Stimulated activated naive CD8-positive, alpha-beta T cell treated with anti-CD3 and anti-CD28 coated beads, Interleukin-15, amount 100 ng/mL, for 72 hours (primary cell): ENCODE results near the gene DHRS12.
A peak's percentile ranks its signal among the peaks of the same experiment; 100 is the strongest.

Experiments
- ATAC-seq: fragments of 150-1000 bp; cut with Tn5 transposase; 2 replicates; pipeline ENCODE4 v1.10.0; 2021; ENCODE audit warnings: mild to moderate bottlenecking, moderate library complexity
- DNase-seq, 2 donors: peaks; one replicate each; pipeline ENCODE4 v3.0.0; 2021 to 2022
- H3K27ac Mint-ChIP-seq, 2 donors: one replicate each; pipeline ENCODE4 v1.8.0; 2022; ENCODE audit warnings: mild to moderate bottlenecking in 2 of 2, mixed read lengths in 2 of 2, moderate library complexity in 2 of 2
- H3K27me3 Mint-ChIP-seq: one replicate; pipeline ENCODE4 v1.8.0; 2022; ENCODE audit warnings: mixed read lengths
- H3K4me1 Mint-ChIP-seq: one replicate; pipeline ENCODE4 v1.8.0; 2022; ENCODE audit warnings: mild to moderate bottlenecking, mixed read lengths
- H3K4me3 Mint-ChIP-seq, 2 donors: one replicate each; pipeline ENCODE4 v1.8.0; 2022; ENCODE audit warnings: mild to moderate bottlenecking in 2 of 2, mixed read lengths in 2 of 2, moderate library complexity in 1 of 2
- H3K9me3 Mint-ChIP-seq, 2 donors: one replicate each; pipeline ENCODE4 v1.8.0; 2022; ENCODE audit warnings: mixed read lengths in 2 of 2

DHRS12 gene

DNA sequence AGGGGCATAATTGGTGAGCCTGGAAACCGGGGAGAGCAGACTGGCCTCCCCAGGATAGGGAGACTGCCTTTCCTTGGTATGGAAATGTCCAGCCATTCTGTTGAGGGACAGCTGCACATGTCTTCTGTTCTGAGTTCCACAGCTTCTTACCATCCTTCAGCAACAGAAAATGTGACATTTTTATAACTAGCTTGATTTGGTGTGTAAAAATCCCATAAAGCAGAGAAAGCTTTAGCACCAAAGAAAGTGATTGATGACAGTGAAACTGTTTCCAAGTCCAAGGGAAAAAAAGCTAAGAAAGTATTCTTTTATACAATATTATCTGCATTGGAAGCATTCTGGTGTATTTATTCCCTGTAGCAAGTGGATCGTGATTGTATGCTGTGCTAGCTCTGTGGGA, 61.9 kb downstream of the DHRS12 start:
- ATAC-seq: no peak
- no peaks in the 10 kb centered on the region for H3K27me3 Mint-ChIP-seq
- peaks cover 0 to 4% of the 10 kb centered on the region in 2 donors for H3K9me3 Mint-ChIP-seq
- H3K27ac Mint-ChIP-seq: no peak overlapping the region
- no peak overlapping the region for H3K4me3 Mint-ChIP-seq
- no peak for DNase-seq
- H3K4me1 Mint-ChIP-seq: peaks cover 39% of the 10 kb centered on the region

DNA sequence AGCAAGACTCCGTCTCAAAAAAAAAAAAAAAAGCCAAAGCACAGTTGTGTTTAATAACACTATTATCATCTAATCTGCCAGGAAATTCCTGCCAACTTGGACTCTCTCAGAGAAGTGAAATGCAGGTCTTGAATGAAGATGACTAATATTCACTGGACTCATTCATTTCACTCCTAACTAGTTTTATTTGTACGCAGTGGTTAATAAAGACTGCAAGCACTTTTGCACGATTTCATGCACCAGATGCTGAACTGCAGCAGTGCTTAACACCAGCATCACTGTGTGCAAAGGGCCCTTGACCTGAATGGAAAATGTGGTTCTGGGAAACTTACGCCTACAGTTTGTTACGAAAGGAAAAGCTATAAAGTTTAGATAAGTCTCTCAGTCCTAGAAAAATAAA, 63.3 kb downstream of the DHRS12 start:
- Mint-ChIP-seq H3K9me3 (peaks cover 0 to 4% of the 10 kb centered on the region in 2 donors), H3K4me1 (peaks cover 42% of the 10 kb centered on the region), H3K27ac (peak overlapping the region in 1 of 2 donors; percentile 87), H3K4me3 (no peak overlapping the region), H3K27me3 (no peaks in the 10 kb centered on the region)
- no peak for DNase-seq
- ATAC-seq: no peak

DNA sequence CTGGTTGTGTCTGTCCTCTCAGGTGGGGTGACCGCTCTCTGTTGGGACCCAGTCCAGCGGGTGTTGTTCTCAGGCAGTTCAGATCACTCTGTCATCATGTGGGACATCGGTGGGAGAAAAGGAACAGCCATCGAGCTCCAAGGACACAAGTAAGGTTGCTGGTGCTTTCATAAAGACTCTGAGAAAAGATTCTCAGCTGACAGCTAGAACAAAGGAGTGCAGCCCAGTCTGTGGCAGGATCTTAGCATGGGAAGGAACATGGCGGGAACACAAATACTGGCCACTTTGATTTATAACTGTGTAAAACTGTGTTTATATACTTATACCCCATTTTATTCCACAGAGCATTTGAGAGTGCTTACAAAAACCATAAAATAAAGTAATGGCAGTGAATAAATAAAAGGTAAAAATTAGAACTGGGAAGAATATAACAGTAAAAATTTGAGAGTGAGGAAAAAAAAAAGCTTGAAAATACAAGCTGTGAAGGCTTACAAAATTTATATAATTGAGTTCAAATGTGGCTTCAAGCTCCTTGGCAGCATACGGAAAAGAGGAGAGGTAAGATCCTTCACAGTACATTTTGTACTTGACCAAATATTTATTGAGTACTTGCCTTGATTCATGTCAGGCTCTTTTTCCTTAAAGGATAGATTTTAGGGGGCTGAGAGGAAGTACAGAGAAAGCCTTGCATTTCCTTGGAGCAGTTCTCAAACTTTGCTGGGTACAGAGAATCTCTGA, 64.8 kb downstream of the DHRS12 start:
- H3K4me3 Mint-ChIP-seq: peak overlapping the region; percentile 14 to 29
- H3K4me1 Mint-ChIP-seq: peaks cover 49% of the 10 kb centered on the region
- H3K27me3 Mint-ChIP-seq: no peaks in the 10 kb centered on the region
- no peak for DNase-seq
- H3K9me3 Mint-ChIP-seq: no peaks in the 10 kb centered on the region
- peak overlapping the region; percentile 82 to 85 for H3K27ac Mint-ChIP-seq
- ATAC-seq: no peak

DNA sequence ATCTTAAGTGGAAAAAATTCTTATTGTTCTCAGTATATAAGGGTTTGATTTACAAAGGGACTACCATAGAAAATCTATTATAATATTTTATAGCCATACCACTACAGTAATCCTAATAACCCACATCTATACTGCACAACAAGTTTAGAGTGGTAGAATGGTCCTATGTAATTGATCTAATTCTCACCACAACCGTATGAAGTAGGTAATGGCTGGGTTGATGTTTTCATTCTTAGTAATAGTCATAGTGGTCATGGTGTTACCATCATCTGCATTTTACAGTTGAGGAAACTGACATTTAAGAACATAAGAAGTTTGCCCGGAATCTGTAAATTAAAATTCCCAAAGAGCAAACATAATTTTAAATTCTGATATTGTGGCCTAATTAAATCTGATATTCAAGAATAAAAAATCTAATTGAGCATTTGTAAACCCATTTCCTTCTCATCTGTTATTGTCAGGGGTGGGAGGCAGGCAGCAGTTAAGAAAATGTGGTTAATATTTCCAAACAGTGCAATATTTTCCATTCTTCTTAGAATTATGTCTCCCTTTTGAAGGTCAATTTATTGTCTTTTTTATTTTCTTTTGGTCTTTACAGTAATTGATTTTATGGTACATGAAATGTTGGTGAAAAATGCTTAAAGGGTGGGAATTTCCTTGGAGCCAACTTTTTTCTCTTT, 65.6 kb downstream of the DHRS12 start:
- Mint-ChIP-seq H3K4me1 (peaks cover 54% of the 10 kb centered on the region), H3K27me3 (no peaks in the 10 kb centered on the region), H3K4me3 (peak overlapping the region; percentile 14 to 29), H3K9me3 (no peaks in the 10 kb centered on the region), H3K27ac (peak overlapping the region; percentile 82 to 85)
- DNase-seq: no peak
- ATAC-seq: peak; percentile 100

DNA sequence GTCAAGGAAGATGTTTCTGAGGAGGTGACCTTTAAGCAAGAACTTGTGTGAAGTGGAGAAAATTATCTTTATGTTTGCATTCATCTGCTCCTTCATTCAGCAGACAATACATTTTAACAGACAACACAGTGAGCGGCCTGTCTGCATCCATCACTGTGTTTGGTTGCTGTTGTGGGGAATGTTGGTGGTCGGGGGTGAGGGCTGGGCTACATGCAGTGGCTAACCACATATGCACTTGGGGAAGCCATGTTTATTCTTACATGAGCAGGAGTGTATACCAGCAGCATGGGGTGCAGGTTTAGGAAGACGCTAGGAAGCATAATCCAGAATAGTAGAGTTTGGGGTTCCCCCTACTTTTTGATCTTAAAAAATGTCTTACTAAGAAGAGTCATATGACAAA, 66.4 kb downstream of the DHRS12 start:
- ATAC-seq (peak; percentile 47), DNase-seq (peak; percentile 21 to 29)
- peaks cover 57% of the 10 kb centered on the region for H3K4me1 Mint-ChIP-seq
- H3K27me3 Mint-ChIP-seq: no peaks in the 10 kb centered on the region
- H3K4me3 Mint-ChIP-seq: peak overlapping the region; percentile 56 to 63
- no peaks in the 10 kb centered on the region for H3K9me3 Mint-ChIP-seq
- peak overlapping the region; percentile 37 to 92 for H3K27ac Mint-ChIP-seq

DNA sequence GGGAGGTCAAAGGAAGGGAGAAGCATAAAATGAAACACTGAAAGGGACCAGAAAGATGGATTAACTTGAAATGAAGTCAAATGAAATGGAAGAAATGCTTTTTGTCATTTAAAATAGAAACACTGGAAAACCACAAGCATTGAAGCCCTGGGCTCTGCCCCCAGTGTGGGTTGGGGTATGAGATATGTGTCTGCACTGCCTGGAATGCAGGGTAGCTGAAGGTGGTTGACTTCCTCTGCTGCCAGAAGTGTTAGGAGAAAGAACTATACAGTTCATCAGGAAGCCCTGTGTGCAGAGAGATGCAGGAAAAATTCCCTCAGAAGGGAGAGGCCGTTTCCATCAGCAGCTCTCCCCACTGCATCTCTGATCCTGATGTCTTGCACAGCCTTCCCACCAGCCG, 69.2 kb downstream of the DHRS12 start:
- ATAC-seq: no peak
- Mint-ChIP-seq H3K27me3 (no peaks in the 10 kb centered on the region), H3K4me1 (peaks cover 42% of the 10 kb centered on the region), H3K27ac (no peak overlapping the region), H3K9me3 (no peaks in the 10 kb centered on the region), H3K4me3 (no peak overlapping the region)
- no peak for DNase-seq

DNA sequence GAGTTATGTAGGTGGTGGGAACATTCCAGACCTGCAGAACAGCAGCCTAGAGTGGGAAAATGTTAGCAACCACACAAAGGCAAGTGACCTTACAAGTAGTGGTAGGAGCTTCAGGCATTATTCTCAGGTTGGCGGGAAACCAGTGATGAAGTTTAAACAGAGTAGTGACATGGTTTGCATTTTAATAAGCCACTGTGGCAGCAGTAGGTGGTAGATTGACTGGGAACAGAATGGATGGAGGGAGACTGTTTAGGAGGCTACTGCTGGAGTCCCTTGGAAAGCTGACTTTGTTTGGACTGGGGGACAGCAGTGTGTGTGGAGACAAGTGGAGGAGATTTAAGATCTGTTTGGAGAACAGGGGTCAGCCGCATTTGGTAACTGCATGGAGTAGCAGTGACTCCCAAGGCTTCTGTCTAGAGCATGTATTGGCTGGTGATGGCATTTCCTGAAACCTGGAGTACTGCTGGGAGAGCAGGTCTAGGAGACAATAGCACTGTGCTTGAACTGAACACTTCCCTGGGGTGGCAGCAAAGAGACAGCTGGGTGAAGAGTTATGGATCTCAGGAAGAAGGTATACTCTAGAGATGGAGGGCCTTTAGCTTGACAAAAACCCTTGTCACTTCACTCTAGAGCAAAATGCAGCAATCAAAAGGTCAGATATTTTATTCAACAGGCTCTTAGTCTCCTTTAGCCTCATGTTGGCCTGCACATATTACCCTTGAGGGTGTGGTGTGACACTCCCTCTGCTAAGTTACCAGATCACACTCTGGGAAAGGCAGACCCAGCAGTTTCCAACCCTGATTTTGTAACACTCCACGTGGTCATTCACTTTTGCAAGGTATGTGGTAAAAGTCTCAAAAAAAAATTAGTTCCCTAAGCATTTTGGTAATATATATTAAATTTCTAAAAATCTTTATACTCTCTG, 70.3 kb downstream of the DHRS12 start:
- DNase-seq (no peak), ATAC-seq (no peak)

DNA sequence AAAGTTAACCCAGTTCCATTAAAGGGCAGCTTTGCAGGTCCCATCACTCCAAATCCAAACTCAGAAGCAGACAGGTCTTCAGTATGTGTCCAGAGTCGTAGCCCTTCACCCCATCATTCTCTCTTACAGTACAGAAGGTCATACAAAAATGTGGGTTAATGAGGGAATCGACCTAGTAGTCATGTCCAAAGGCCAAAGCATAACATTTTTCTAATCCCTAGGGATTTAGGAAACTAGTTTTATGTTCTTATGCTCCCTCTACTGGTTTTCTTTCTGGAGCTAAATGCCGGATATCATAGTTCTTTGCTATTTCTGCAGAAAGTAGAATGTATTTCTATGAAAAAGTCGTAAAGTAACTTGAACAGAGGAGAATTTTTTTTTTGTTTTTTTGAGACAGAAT, 72.2 kb downstream of the DHRS12 start:
- H3K27ac Mint-ChIP-seq: no peak overlapping the region
- ATAC-seq: no peak
- H3K27me3 Mint-ChIP-seq: no peaks in the 10 kb centered on the region
- H3K9me3 Mint-ChIP-seq: no peaks in the 10 kb centered on the region
- no peak overlapping the region for H3K4me3 Mint-ChIP-seq
- DNase-seq: no peak
- H3K4me1 Mint-ChIP-seq: peaks cover 15% of the 10 kb centered on the region

More for the DNA sequence above, 70.3 kb downstream of the DHRS12 start:
- H3K27me3 Mint-ChIP-seq: no peaks in the 10 kb centered on the region
- H3K9me3 Mint-ChIP-seq: no peaks in the 10 kb centered on the region
- H3K27ac Mint-ChIP-seq: no peak overlapping the region
- H3K4me3 Mint-ChIP-seq: no peak overlapping the region
- H3K4me1 Mint-ChIP-seq: peaks cover 31% of the 10 kb centered on the region

DNA sequence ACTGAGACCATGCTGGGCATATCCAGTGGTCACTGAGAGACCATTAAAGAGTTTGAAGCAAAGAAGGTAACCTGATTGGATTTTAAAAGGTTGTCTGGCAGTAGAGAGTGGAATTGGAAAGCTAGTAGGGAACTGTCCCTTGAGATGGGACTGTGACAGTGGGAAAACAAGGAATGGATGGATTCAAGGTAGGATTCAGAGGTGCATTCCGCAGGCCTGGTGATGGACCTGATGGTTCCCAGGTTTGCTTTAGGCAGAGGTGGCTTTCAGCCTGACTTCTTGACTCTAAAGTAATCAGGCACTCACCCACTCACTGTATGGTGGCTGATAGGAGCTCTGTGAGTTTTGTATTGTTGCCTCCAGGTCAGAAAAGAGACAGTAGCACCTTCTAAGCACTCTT, 73.0 kb downstream of the DHRS12 start:
- DNase-seq: no peak
- Mint-ChIP-seq H3K27me3 (no peaks in the 10 kb centered on the region), H3K27ac (no peak overlapping the region), H3K4me1 (peaks cover 15% of the 10 kb centered on the region), H3K4me3 (no peak overlapping the region), H3K9me3 (no peaks in the 10 kb centered on the region)
- no peak for ATAC-seq

DNA sequence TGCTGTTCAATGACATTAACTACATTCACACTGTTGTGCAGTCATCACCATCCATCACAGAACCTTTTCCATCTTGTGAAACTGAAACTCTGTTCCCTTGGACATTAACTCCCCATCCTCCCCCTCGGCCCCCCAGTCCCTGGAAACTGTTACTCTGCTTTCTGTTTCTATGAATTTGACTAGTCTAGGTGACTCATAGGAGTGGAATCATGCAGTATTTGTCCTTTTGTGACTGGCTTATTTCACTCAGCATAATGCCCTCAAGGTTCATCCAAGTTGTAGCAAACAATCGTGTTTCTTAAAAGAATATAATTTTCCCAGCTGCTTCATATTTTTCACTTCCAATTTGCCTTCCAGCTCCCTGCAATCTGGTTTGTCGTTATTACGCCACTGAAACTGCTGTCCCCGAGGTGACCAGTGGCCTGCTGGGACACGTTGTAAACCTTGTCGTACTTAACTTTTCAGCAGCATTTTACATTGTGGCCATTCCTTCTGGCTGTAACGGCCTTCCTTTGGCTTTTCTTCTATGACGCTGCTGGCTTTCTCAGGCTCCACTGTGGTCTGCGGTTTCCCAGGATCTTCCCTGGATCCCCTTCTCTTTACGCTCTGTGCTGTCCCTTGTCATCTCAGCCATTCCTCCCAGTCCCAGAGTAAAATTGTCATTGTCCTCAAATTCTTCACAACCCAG, 74.0 kb downstream of the DHRS12 start:
- H3K27me3 Mint-ChIP-seq: no peaks in the 10 kb centered on the region
- no peak overlapping the region for H3K4me3 Mint-ChIP-seq
- DNase-seq (peak; percentile 26 to 52), ATAC-seq (peak; percentile 93)
- no peak overlapping the region for H3K27ac Mint-ChIP-seq
- H3K9me3 Mint-ChIP-seq: no peaks in the 10 kb centered on the region
- H3K4me1 Mint-ChIP-seq: peaks cover 13% of the 10 kb centered on the region

DNA sequence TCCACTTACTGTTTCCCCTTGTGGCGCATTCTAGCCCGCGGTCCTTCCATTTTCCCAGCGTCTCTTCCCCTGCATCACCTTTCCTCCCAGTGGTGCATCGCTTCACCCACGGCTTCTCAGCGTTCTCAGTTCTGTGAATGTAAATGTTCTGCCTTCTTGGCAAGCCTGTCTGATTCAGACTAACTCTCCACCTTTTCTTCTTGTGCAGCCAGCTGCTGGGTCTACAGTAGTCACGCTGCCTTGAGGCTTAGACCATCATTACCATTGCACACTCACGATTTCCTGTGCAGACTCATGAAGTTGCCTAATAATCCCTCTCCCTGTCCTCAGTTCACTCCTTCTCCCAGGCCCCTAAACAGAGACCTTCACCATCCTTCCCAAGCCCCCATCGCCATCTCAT, 75.0 kb downstream of the DHRS12 start:
- Mint-ChIP-seq H3K4me3 (no peak overlapping the region), H3K27me3 (no peaks in the 10 kb centered on the region), H3K4me1 (peaks cover 8% of the 10 kb centered on the region), H3K9me3 (no peaks in the 10 kb centered on the region), H3K27ac (no peak overlapping the region)
- DNase-seq (no peak), ATAC-seq (no peak)

DNA sequence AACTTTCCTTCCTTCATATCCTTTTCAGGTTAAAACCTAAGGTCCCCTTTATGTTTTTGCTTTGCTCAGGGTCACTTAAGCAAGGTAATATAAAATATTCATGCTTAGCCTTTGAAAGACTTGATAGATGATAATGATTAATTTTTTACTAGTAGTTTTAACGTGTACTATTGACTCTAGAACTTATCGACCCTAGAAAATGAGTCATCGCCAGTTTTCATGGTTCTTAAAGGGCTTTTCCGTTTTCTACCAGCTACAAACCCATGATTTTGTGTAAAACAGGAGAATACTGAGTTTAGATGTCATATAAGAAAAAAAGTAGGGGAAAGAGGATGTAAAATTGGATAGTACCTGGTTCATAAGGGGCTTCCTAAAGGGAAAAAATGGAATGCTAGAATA, 75.7 kb downstream of the DHRS12 start:
- H3K27me3 Mint-ChIP-seq: no peaks in the 10 kb centered on the region
- peak overlapping the region in 1 of 2 donors; percentile 36 for H3K27ac Mint-ChIP-seq
- no peak overlapping the region for H3K4me3 Mint-ChIP-seq
- no peak for DNase-seq
- ATAC-seq: no peak
- H3K4me1 Mint-ChIP-seq: peaks cover 2% of the 10 kb centered on the region
- no peaks in the 10 kb centered on the region for H3K9me3 Mint-ChIP-seq

DNA sequence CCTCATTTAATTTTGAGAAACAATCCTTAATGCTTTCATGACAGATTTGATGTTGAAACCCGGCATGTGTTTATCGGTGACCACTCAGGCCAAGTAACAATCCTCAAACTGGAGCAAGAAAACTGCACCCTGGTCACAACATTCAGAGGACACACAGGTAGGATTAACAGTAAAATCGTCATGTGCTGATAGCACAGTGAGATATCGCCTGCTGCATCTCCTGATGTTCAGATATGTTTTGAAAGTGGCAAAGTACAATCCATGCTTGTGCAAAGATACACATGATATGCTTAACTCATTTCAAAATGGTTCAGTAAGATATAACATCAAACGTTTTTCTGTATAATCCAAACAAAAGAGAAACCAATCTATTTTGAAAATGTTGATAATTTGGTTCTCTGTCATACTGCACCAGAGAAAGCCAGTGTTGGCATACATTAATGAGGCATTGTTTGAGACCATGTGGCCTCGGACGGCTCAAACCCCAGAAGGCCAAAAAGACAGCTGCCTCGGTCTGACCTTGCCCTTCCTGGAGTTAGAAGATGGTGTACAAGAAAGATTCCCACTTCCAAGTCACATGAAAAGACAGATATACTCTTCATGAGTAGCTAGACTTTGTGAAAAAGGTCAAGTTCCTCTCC, 76.2 kb downstream of the DHRS12 start:
- no peaks in the 10 kb centered on the region for H3K4me1 Mint-ChIP-seq
- no peak overlapping the region for H3K27ac Mint-ChIP-seq
- no peak for ATAC-seq
- H3K27me3 Mint-ChIP-seq: no peaks in the 10 kb centered on the region
- H3K9me3 Mint-ChIP-seq: no peaks in the 10 kb centered on the region
- H3K4me3 Mint-ChIP-seq: no peak overlapping the region
- no peak for DNase-seq

DNA sequence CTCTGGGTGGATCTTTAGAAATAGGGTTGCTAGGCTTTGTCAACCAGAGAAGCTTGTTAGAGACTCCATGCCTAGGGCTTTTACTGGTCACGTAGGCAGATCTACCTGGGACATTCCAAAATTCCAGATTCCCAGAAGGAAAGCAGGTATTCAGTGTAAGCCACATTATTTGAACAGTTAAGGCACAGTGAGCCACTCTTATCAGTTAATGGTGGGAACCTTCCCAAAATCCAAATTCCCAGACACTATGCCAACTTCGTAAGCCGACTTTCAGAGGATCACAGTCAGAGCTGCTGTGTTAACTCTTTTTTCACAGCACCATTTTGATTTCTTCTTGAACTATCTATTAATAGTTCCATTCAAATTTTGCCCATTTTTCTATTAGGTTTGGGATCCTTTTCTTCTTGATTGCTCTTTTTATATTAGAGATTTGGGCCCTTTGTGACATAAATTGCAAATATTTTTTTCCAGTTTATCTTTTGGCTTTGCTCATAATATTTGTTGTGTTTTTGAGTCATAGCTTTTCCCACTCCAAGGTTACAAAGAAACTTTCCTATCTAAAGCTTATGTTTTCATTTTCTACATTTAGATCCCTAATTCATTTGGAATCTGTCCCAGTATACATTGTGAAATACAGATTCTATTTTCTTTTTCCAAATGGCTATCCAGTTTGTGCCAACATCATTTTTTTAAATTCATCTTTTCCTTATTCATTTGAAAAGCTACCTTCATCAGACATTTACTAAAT, 77.3 kb downstream of the DHRS12 start:
- no peak for ATAC-seq
- no peak overlapping the region for H3K27ac Mint-ChIP-seq
- no peak for DNase-seq
- no peaks in the 10 kb centered on the region for H3K9me3 Mint-ChIP-seq
- no peaks in the 10 kb centered on the region for H3K4me1 Mint-ChIP-seq
- no peaks in the 10 kb centered on the region for H3K27me3 Mint-ChIP-seq
- H3K4me3 Mint-ChIP-seq: no peak overlapping the region
